Pancreas (tissue), 10 donors: ENCODE data around the gene ABCB8. TPM values are rescaled to one million over a fixed set of nuclear protein-coding genes. Genes with fewer than 3 reads are reported as not detected.
A peak's percentile ranks its signal among the peaks of the same experiment; 100 is the strongest.

ENCODE experiments used
- ATAC-seq, 4 donors: fragments of 200-7000 bp; cut with Tn5 transposase; one replicate each; pipeline versions ENCODE4 v1.8.0 to v1.9.1; 2020; ENCODE audit warnings: mild to moderate bottlenecking in 4 of 4, moderate library complexity in 4 of 4
- DNase-seq, 6 donors: peaks; one replicate each; pipeline ENCODE4 v3.0.0-alpha.2; 2020
- FAIRE-seq: peaks from 2 replicates; lab custom pipeline; 2012; peaks lifted over from hg19 to GRCh38; lab: Jason Lieb, UNC
- H3K27ac ChIP-seq, 4 donors: fragments of 200-600 bp; sonication (generic); 1 replicate in 3 of 4; 2 replicates in 1 of 4; pipeline versions ENCODE4 v1.5.0 to v1.8.0; 2020
- H3K27me3 ChIP-seq, 4 donors: fragments of 200-600 bp; one replicate each; pipeline ENCODE4 v1.8.0; 2021
- H3K36me3 ChIP-seq, 3 donors: fragments of 200-600 bp; sonication (generic) in 1 of 3; one replicate each; pipeline versions ENCODE4 v1.5.0 to v1.8.0; 2020 to 2021
- H3K4me1 ChIP-seq, 3 donors: fragments of 200-600 bp; one replicate each; pipeline ENCODE4 v1.8.0; 2021
- H3K4me3 ChIP-seq, 4 donors: fragments of 200-600 bp; sonication (generic) in 2 of 4; one replicate each; pipeline versions ENCODE4 v1.5.0 to v1.8.0; 2020 to 2021
- H3K9me3 ChIP-seq, 4 donors: fragments of 200-600 bp; one replicate each; pipeline ENCODE4 v1.8.0; 2021
- CTCF ChIP-seq, 4 donors: fragments of 200-600 bp; sonication (generic) in 3 of 4; IDR thresholded peaks; one replicate each; pipeline versions ENCODE4 v1.5.0 to v1.8.0; 2021; ENCODE audit warnings: antibody characterized with exemption in 4 of 4
- WGBS, 2 donors: extraction: QIAGEN DNeasy Blood & Tissue Kit; methylation state at CpG; one replicate each; pipeline ENCODE4 v1.1.7; 2013; 5-methylcytosine and 5-hydroxymethylcytosine counted together
- intact Hi-C, 3 donors: fragments of 100-400 bp; cut with DNase I; formaldehyde crosslinking; loops; one replicate each; pipeline versions ENCODE4 v1.11.1 to v1.14.2; 2022
- polyA plus RNA-seq, 2 donors: library from polyadenylated mRNA; stranded (reverse); fragments of 200-250 nt; gene quantifications; one replicate each; pipeline ENCODE4 v1.2.3, GENCODE V29; 2013
- total RNA-seq, 6 donors: library from RNA; stranded (reverse); fragmentation: NEBNext Ultra II Directional in 4 of 6; extraction: Animal tissue kit (Norgen Biotek cat#: 25700) in 4 of 6; gene quantifications; one replicate each; pipeline versions ENCODE4 v1.2.1 to v1.2.4, GENCODE V29; 2021 to 2023
- donor health status: healthy with polysubstance abuse.
- donor health status: DM: no; HTN: no; CAD: no; lungs with moderate emphysema.
- donor health status: DM: no; HTN: no; CAD: no.
- donor health status: control.
- donor health status: control.
- donor health status: Bipolar disorder and iron deficiency.
- donor health status: DM: yes; HTN: yes; CAD: no.
- donor health status: DM: no; HTN: no; CAD: no.
- donor health status: DM: no; HTN: no; CAD: no.
- donor health status: DM: yes; HTN: yes; CAD: no.

ABCB8 gene
- total and polyA plus RNA-seq, 8 donors = 6.1 to 29.0 (median 12.7) TPM

- 75 to 89% methylated on average over 8 of the region's 8 CpGs for WGBS, 2 donors
- ATAC-seq (no peak), FAIRE-seq (no peak), DNase-seq (no peak)
- intact Hi-C loops = no loop called here
- Histone ChIP-seq H3K4me1 (peaks cover 0 to 20% (median 0%) of the 10 kb centered on the region in 3 donors), H3K9me3 (no peaks in the 10 kb centered on the region), H3K27ac (no peak overlapping the region), H3K36me3 (no peaks in the 10 kb centered on the region), H3K27me3 (peaks cover 0 to 8% (median 0%) of the 10 kb centered on the region in 4 donors), H3K4me3 (no peak overlapping the region)
- TF ChIP-seq CTCF (IDR thresholded peaks at IDR 0.05) = no peak
These were observed 13.3 kb upstream of the ABCB8 start for GRCh38 chr7:151014950-151015349.

GRCh38 chr7:151015967-151016366, 12.3 kb upstream of the ABCB8 start:
- Histone ChIP-seq H3K27me3 (peaks cover 0 to 8% (median 0%) of the 10 kb centered on the region in 4 donors), H3K4me1 (peaks cover 0 to 20% (median 0%) of the 10 kb centered on the region in 3 donors), H3K36me3 (no peaks in the 10 kb centered on the region), H3K27ac (no peak overlapping the region), H3K4me3 (no peak overlapping the region), H3K9me3 (no peaks in the 10 kb centered on the region)
- DNase-seq (peak in 1 of 6 donors; percentile 49), ATAC-seq (no peak), FAIRE-seq (no peak)
- TF ChIP-seq CTCF (IDR thresholded peaks at IDR 0.05) = no peak
- 79 to 87% methylated on average over 5 of the region's 5 CpGs for WGBS, 2 donors
- intact Hi-C loops = no loop called here

GRCh38 chr7:151016505-151016904, 11.7 kb upstream of the ABCB8 start:
- H3K4me3 ChIP-seq = no peak overlapping the region
- no peak for TF ChIP-seq CTCF (IDR thresholded peaks at IDR 0.05)
- peaks cover 0 to 20% (median 0%) of the 10 kb centered on the region in 3 donors for H3K4me1 ChIP-seq
- WGBS, 2 donors = 71 to 83% methylated on average over 8 of the region's 8 CpGs
- no peaks in the 10 kb centered on the region for H3K36me3 ChIP-seq
- no peak for FAIRE-seq
- intact Hi-C loops = no loop called here
- H3K9me3 ChIP-seq = no peaks in the 10 kb centered on the region
- peaks cover 0 to 8% (median 0%) of the 10 kb centered on the region in 4 donors for H3K27me3 ChIP-seq
- DNase-seq = peak in 1 of 6 donors; percentile 60
- H3K27ac ChIP-seq = no peak overlapping the region
- ATAC-seq = no peak

- no peak for FAIRE-seq
- DNase-seq = peak in 1 of 6 donors; percentile 58
- H3K27ac ChIP-seq = no peak overlapping the region
- ATAC-seq = no peak
- intact Hi-C loops = no loop called here
- no peaks in the 10 kb centered on the region for H3K36me3 ChIP-seq
- WGBS, 2 donors = 78% methylated on average over 15 of the region's 15 CpGs
- H3K27me3 ChIP-seq = peaks cover 0 to 8% (median 0%) of the 10 kb centered on the region in 4 donors
- no peaks in the 10 kb centered on the region for H3K9me3 ChIP-seq
- H3K4me1 ChIP-seq = peaks cover 0 to 20% (median 0%) of the 10 kb centered on the region in 3 donors
- no peak for TF ChIP-seq CTCF (IDR thresholded peaks at IDR 0.05)
- no peak overlapping the region for H3K4me3 ChIP-seq
These were observed 11.3 kb upstream of the ABCB8 start for GRCh38 chr7:151016942-151017341.

- peak in 1 of 6 donors; percentile 49 for DNase-seq
These were observed 10.8 kb upstream of the ABCB8 start for GRCh38 chr7:151017370-151017952.

More at GRCh38 chr7:151017370-151017952, 10.8 kb upstream of the ABCB8 start:
- WGBS, 2 donors = 32 to 35% methylated on average over 13 of the region's 13 CpGs
- Histone ChIP-seq H3K4me3 (no peak overlapping the region), H3K36me3 (no peaks in the 10 kb centered on the region), H3K4me1 (peaks cover 0 to 20% (median 0%) of the 10 kb centered on the region in 3 donors), H3K9me3 (no peaks in the 10 kb centered on the region), H3K27me3 (peaks cover 0 to 8% (median 0%) of the 10 kb centered on the region in 4 donors), H3K27ac (no peak overlapping the region)
- no peak for ATAC-seq
- FAIRE-seq = no peak
- intact Hi-C loops = no loop called here
- no peak for TF ChIP-seq CTCF (IDR thresholded peaks at IDR 0.05)
